Sigmoid colon (tissue), 7 donors: ENCODE results near the gene CCDC33. TPM values are rescaled to one million over a fixed set of nuclear protein-coding genes. Genes with fewer than 3 reads are reported as not detected.

Source experiments
- DNase-seq: peaks from one replicate; pipeline ENCODE4 v3.0.0-alpha.2; 2019
- H3K27ac ChIP-seq, 4 donors: fragments of 200-600 bp; sonication (generic); one replicate each; pipeline ENCODE4 v1.5.1; 2016 to 2019; ENCODE audit warnings: mild to moderate bottlenecking in 1 of 4
- H3K27me3 ChIP-seq, 3 donors: fragments of 200-600 bp; sonication (generic); one replicate each; pipeline ENCODE4 v1.5.1; 2019; ENCODE audit warnings: mild to moderate bottlenecking in 1 of 3
- H3K36me3 ChIP-seq, 4 donors: fragments of 200-600 bp; sonication (generic); one replicate each; pipeline ENCODE4 v1.5.1; 2016 to 2019
- H3K4me1 ChIP-seq, 4 donors: fragments of 200-600 bp; sonication (generic); one replicate each; pipeline ENCODE4 v1.5.1; 2017 to 2019
- H3K4me3 ChIP-seq, 4 donors: fragments of 200-600 bp; sonication (generic); one replicate each; pipeline ENCODE4 v1.5.1; 2017 to 2019; ENCODE audit warnings: mild to moderate bottlenecking in 2 of 4, moderate library complexity in 1 of 4
- H3K9me3 ChIP-seq, 4 donors: fragments of 200-600 bp in 3 of 4; sonication (generic) in 3 of 4; one replicate each; pipeline versions ENCODE4 v1.5.1 to v1.6.1; 2013 to 2019
- CTCF ChIP-seq, 4 experiments: fragments of 450-650 bp in 3 of 4; fragments of 200-600 bp in 1 of 4; IDR thresholded peaks; one replicate each; pipeline ENCODE4 v1.5.1; 2016 to 2019; ENCODE audit warnings: antibody characterized with exemption in 4 of 4, mild to moderate bottlenecking in 3 of 4, moderate library complexity in 2 of 4
- EP300 ChIP-seq, 4 donors: sonication (generic); formaldehyde crosslinking; IDR thresholded peaks; one replicate each; pipeline ENCODE4 v1.6.1; 2017; ENCODE audit warnings: antibody characterized with exemption in 4 of 4
- POLR2A ChIP-seq, 2 donors: fragments of 450-650 bp; IDR thresholded peaks; one replicate each; pipeline ENCODE4 v1.6.1; 2016; ENCODE audit warnings: antibody characterized with exemption in 2 of 2, mild to moderate bottlenecking in 2 of 2, moderate library complexity in 2 of 2
- POLR2AphosphoS5 ChIP-seq, 4 donors: sonication (generic); formaldehyde crosslinking; IDR thresholded peaks; one replicate each; pipeline ENCODE4 v1.6.1; 2017; ENCODE audit warnings: antibody characterized with exemption in 4 of 4
- WGBS, 2 donors: extraction: QIAGEN DNeasy Blood & Tissue Kit; methylation state at CpG; one replicate each; pipeline ENCODE4 v1.1.7; 2013; 5-methylcytosine and 5-hydroxymethylcytosine counted together
- intact Hi-C: fragments of 100-400 bp; cut with DNase I; formaldehyde crosslinking; loops from one replicate; pipeline ENCODE4 v1.15.1; 2023
- polyA plus RNA-seq, 3 donors: library from polyadenylated mRNA; stranded (reverse); fragments of 200-250 nt; gene quantifications; one replicate each; pipeline ENCODE4 v1.2.3, GENCODE V29; 2013
- total RNA-seq, 4 donors: library from RNA; depleted of rRNA; stranded (reverse); fragments of >200 nt; gene quantifications; one replicate each; pipeline ENCODE4 v1.1.0, GENCODE V29; 2016
- donor health status: healthy with polysubstance abuse.
- donor health status: Bipolar disorder and iron deficiency.
- donor health status: healthy.

CCDC33 gene
- total and polyA plus RNA-seq, 7 donors: 0.09 to 0.60 TPM; not detected in 5

GRCh38 chr15:74316141-74316540, 80.0 kb downstream of the CCDC33 start:
- Histone ChIP-seq H3K27me3 (peaks cover 0 to 3% (median 0%) of the 10 kb centered on the region in 3 donors), H3K4me1 (peaks cover 0 to 26% (median 10%) of the 10 kb centered on the region in 4 donors), H3K9me3 (no peaks in the 10 kb centered on the region), H3K4me3 (no peak overlapping the region), H3K27ac (peak overlapping the region in 1 of 4 donors; percentile 42), H3K36me3 (no peaks in the 10 kb centered on the region)
- intact Hi-C loops: no loop called here
- DNase-seq: no peak
- no peak for TF ChIP-seq POLR2AphosphoS5 (IDR thresholded peaks at IDR 0.05)
- no peak for TF ChIP-seq POLR2A (IDR thresholded peaks at IDR 0.05)
- TF ChIP-seq EP300 (IDR thresholded peaks at IDR 0.05): no peak
- TF ChIP-seq CTCF (IDR thresholded peaks at IDR 0.05): no peak
- WGBS, 2 donors: 71 to 75% methylated on average over 13 of the region's 13 CpGs

GRCh38 chr15:74317820-74318375, 81.8 kb downstream of the CCDC33 start:
- no peak overlapping the region for H3K4me3 ChIP-seq
- no peaks in the 10 kb centered on the region for H3K36me3 ChIP-seq
- no peak for TF ChIP-seq EP300 (IDR thresholded peaks at IDR 0.05)
- no peak for TF ChIP-seq POLR2A (IDR thresholded peaks at IDR 0.05)
- no peak for TF ChIP-seq POLR2AphosphoS5 (IDR thresholded peaks at IDR 0.05)
- no peak for TF ChIP-seq CTCF (IDR thresholded peaks at IDR 0.05)
- peak overlapping the region; percentile 42 to 63 (median 54) for H3K27ac ChIP-seq
- WGBS, 2 donors: 61 to 65% methylated on average over 8 of the region's 8 CpGs
- H3K4me1 ChIP-seq: peaks cover 0 to 26% (median 10%) of the 10 kb centered on the region in 4 donors
- DNase-seq: peak; percentile 93
- H3K9me3 ChIP-seq: no peaks in the 10 kb centered on the region
- intact Hi-C loops: no loop called here
- H3K27me3 ChIP-seq: peaks cover 0 to under 1% (median 0%) of the 10 kb centered on the region in 3 donors

- no peaks in the 10 kb centered on the region for H3K9me3 ChIP-seq
- TF ChIP-seq POLR2AphosphoS5 (IDR thresholded peaks at IDR 0.05) (no peak), POLR2A (IDR thresholded peaks at IDR 0.05) (no peak), CTCF (IDR thresholded peaks at IDR 0.05) (no peak), EP300 (IDR thresholded peaks at IDR 0.05) (no peak)
- intact Hi-C loops: no loop called here
- no peaks in the 10 kb centered on the region for H3K36me3 ChIP-seq
- H3K4me1 ChIP-seq: peaks cover 0 to 26% (median 10%) of the 10 kb centered on the region in 4 donors
- DNase-seq: no peak
- no peak overlapping the region for H3K4me3 ChIP-seq
- H3K27ac ChIP-seq: peak overlapping the region in 3 of 4 donors; percentile 26 to 63 (median 57)
- WGBS, 2 donors: 79 to 86% methylated on average over 6 of the region's 6 CpGs
- no peaks in the 10 kb centered on the region for H3K27me3 ChIP-seq
Measured at GRCh38 chr15:74318376-74319137, 82.4 kb downstream of the CCDC33 start.

GRCh38 chr15:74319138-74319460, 83.0 kb downstream of the CCDC33 start:
- intact Hi-C loops: no loop called here
- Histone ChIP-seq H3K9me3 (no peaks in the 10 kb centered on the region), H3K4me3 (no peak overlapping the region), H3K27me3 (no peaks in the 10 kb centered on the region), H3K36me3 (no peaks in the 10 kb centered on the region), H3K4me1 (peaks cover 0 to 26% (median 10%) of the 10 kb centered on the region in 4 donors), H3K27ac (peak overlapping the region in 2 of 4 donors; percentile 57 to 63)
- no peak for DNase-seq
- WGBS, 2 donors: 81 to 88% methylated on average over 5 of the region's 5 CpGs
- TF ChIP-seq POLR2AphosphoS5 (IDR thresholded peaks at IDR 0.05): no peak
- no peak for TF ChIP-seq EP300 (IDR thresholded peaks at IDR 0.05)
- no peak for TF ChIP-seq CTCF (IDR thresholded peaks at IDR 0.05)
- no peak for TF ChIP-seq POLR2A (IDR thresholded peaks at IDR 0.05)
